Neural cell (in vitro differentiated cells): ENCODE results near the gene KRT20.

ENCODE experiments used
- EZH2 ChIP-seq: fragments of 200-600, 300-800 bp; shearing (Covaris generic), sonication (generic); IDR thresholded peaks from 2 replicates; pipeline ENCODE4 v1.6.1; 2014; ENCODE audit warnings: antibody characterized with exemption, low read length, borderline replicate concordance, mild to moderate bottlenecking; ENCODE audit not compliant: insufficient read depth, poor library complexity, severe bottlenecking
- POLR2AphosphoS5 ChIP-seq: IDR thresholded peaks from 2 replicates; pipeline ENCODE4 v1.6.1; 2012
- RAD21 ChIP-seq: fragments of 450-650 bp; conservative IDR thresholded peaks from 2 replicates; pipeline ENCODE4 v1.6.1; 2014; ENCODE audit warnings: antibody characterized with exemption, mild to moderate bottlenecking, moderate library complexity
- REST ChIP-seq: IDR thresholded peaks from 2 replicates; pipeline ENCODE4 v1.6.1; 2012; ENCODE audit warnings: borderline replicate concordance
- TAF1 ChIP-seq: IDR thresholded peaks from 2 replicates; pipeline ENCODE4 v1.6.1; 2012; ENCODE audit warnings: low read depth
- TF ChIP-seq, protein P1 (sequence below): fragments of 450-650 bp; IDR thresholded peaks from 2 replicates; pipeline ENCODE4 v1.5.1; 2014; ENCODE audit warnings: antibody characterized with exemption, mild to moderate bottlenecking, moderate library complexity; ENCODE audit not compliant: poor library complexity, severe bottlenecking

GRCh38 chr17:40905370-40905769 is 20.3 kb upstream of the KRT20 start:
- TF ChIP-seq, protein P1, sequence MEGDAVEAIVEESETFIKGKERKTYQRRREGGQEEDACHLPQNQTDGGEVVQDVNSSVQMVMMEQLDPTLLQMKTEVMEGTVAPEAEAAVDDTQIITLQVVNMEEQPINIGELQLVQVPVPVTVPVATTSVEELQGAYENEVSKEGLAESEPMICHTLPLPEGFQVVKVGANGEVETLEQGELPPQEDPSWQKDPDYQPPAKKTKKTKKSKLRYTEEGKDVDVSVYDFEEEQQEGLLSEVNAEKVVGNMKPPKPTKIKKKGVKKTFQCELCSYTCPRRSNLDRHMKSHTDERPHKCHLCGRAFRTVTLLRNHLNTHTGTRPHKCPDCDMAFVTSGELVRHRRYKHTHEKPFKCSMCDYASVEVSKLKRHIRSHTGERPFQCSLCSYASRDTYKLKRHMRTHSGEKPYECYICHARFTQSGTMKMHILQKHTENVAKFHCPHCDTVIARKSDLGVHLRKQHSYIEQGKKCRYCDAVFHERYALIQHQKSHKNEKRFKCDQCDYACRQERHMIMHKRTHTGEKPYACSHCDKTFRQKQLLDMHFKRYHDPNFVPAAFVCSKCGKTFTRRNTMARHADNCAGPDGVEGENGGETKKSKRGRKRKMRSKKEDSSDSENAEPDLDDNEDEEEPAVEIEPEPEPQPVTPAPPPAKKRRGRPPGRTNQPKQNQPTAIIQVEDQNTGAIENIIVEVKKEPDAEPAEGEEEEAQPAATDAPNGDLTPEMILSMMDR = no peak
- TF ChIP-seq REST = no peak
- TF ChIP-seq TAF1 = no peak
- TF ChIP-seq EZH2 = no peak
- TF ChIP-seq POLR2AphosphoS5 = no peak
- no peak for TF ChIP-seq RAD21
